Stimulated activated CD4-positive, alpha-beta T cell treated with anti-CD3 and anti-CD28 coated beads, Interleukin-15, amount 100 ng/mL, for 24 hours (primary cell): ENCODE data around the gene TMEM61.

ENCODE experiments used
- DNase-seq: peaks from one replicate; pipeline ENCODE4 v3.0.0-alpha.2; 2020

The TMEM61 gene

GRCh38 chr1:55041613-55042012, 61.2 kb downstream of the TMEM61 start:
- no peak for DNase-seq
